GM19328 (cell line): ENCODE data around the gene NDUFS2.
"Not testable (repeated sequence)": the region's sequence is repeated elsewhere in the genome, so short reads cannot be mapped to it uniquely, and the experiment has no call there.

ENCODE experiments used
- ATAC-seq: cut with Tn5 transposase; IDR thresholded peaks from one replicate; pipeline ENCODE4 v1.9.1; 2021; ENCODE audit warnings: mild to moderate bottlenecking, moderate library complexity; ENCODE audit not compliant: unreplicated experiment

Gene NDUFS2

GRCh38 chr1:161218301-161219077 lies 16.3 kb downstream of the NDUFS2 start:
- no peak for ATAC-seq

- ATAC-seq = no peak
Measured at GRCh38 chr1:161219078-161219892, 17.1 kb downstream of the NDUFS2 start.

GRCh38 chr1:161220002-161220401 lies 17.8 kb downstream of the NDUFS2 start:
- no peak for ATAC-seq

- ATAC-seq = no peak
Measured at GRCh38 chr1:161222175-161223019, 20.2 kb downstream of the NDUFS2 start.

GRCh38 chr1:161223805-161224694 lies 21.9 kb downstream of the NDUFS2 start:
- no peak for ATAC-seq

- not testable (repeated sequence) for ATAC-seq
Measured at GRCh38 chr1:161224695-161225087, 22.5 kb downstream of the NDUFS2 start.

- ATAC-seq = no peak
Measured at GRCh38 chr1:161225178-161225533, 23.0 kb downstream of the NDUFS2 start.

GRCh38 chr1:161225534-161226319 lies 23.6 kb downstream of the NDUFS2 start, which contains the start of gene TOMM40L:
Gene TOMM40L, plus strand, starts transcription at chr1:161226060. Its CDS starts 430 bp downstream, at chr1:161226490.
- ATAC-seq = peak; percentile 93

GRCh38 chr1:161226320-161226711 lies 24.1 kb downstream of the NDUFS2 start:
- ATAC-seq = no peak

GRCh38 chr1:161226759-161227158 lies 24.6 kb downstream of the NDUFS2 start:
- no peak for ATAC-seq

- no peak for ATAC-seq
Measured at GRCh38 chr1:161227196-161227871, 25.2 kb downstream of the NDUFS2 start.

- no peak for ATAC-seq
Measured at GRCh38 chr1:161228032-161228431, 25.9 kb downstream of the NDUFS2 start.

- ATAC-seq = no peak
Measured at GRCh38 chr1:161229896-161230295, 27.7 kb downstream of the NDUFS2 start.

GRCh38 chr1:161230762-161231161 lies 28.6 kb downstream of the NDUFS2 start:
- ATAC-seq = no peak

GRCh38 chr1:161233102-161233501 lies 30.9 kb downstream of the NDUFS2 start:
- no peak for ATAC-seq

- ATAC-seq = no peak
Measured at GRCh38 chr1:161235957-161236775, 34.0 kb downstream of the NDUFS2 start.

- ATAC-seq = no peak
Measured at GRCh38 chr1:161238039-161238473, 35.9 kb downstream of the NDUFS2 start, which contains the start of gene NR1I3. Gene NR1I3, minus strand, starts transcription at chr1:161238203. Its CDS starts 1,638 bp downstream, at chr1:161236565.

- no peak for ATAC-seq
Measured at GRCh38 chr1:161241682-161242081, 39.5 kb downstream of the NDUFS2 start.
